RWPE1 (cell line): ENCODE measurements around the gene ASIC4.

Experiments
- CTCF ChIA-PET: fragments of 350-600 bp; sonication (Branson Sonifier 250); formaldehyde crosslinking; extraction: SDS; loops from one replicate; lab custom pipeline; 2021; lab: Yijun Ruan, JAX
- POLR2A ChIA-PET: fragments of 400-600 bp; formaldehyde crosslinking; extraction: SDS; loops from one replicate; lab custom pipeline; 2020; ENCODE audit warnings: antibody characterized with exemption; ENCODE audit not compliant: low non-redundant PET; lab: Yijun Ruan, JAX
- DNase-seq: peaks from one replicate; pipeline ENCODE4 v3.0.0; 2012; ENCODE audit warnings: low spot score
- H3K27ac ChIP-seq: fragments of 450-650 bp; 2 replicates; pipeline ENCODE4 v1.5.1; 2017
- TF ChIP-seq, protein P1 (sequence below): fragments of 450-650 bp; conservative IDR thresholded peaks from 2 replicates; pipeline ENCODE4 v1.5.1; 2017; ENCODE audit warnings: low read depth, mild to moderate bottlenecking

Gene ASIC4

GRCh38 chr2:219526320-219527075 is 12.2 kb downstream of the ASIC4 start:
- no peak overlapping the region for H3K27ac ChIP-seq
- TF ChIP-seq, protein P1, sequence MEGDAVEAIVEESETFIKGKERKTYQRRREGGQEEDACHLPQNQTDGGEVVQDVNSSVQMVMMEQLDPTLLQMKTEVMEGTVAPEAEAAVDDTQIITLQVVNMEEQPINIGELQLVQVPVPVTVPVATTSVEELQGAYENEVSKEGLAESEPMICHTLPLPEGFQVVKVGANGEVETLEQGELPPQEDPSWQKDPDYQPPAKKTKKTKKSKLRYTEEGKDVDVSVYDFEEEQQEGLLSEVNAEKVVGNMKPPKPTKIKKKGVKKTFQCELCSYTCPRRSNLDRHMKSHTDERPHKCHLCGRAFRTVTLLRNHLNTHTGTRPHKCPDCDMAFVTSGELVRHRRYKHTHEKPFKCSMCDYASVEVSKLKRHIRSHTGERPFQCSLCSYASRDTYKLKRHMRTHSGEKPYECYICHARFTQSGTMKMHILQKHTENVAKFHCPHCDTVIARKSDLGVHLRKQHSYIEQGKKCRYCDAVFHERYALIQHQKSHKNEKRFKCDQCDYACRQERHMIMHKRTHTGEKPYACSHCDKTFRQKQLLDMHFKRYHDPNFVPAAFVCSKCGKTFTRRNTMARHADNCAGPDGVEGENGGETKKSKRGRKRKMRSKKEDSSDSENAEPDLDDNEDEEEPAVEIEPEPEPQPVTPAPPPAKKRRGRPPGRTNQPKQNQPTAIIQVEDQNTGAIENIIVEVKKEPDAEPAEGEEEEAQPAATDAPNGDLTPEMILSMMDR = no peak
- POLR2A ChIA-PET = no interaction called here
- CTCF ChIA-PET = interaction anchor here (0.6 to 3.7 kb wide), 4 partner anchors 13 to 115 kb away, joined by 3 to 26 read pairs (median 4); no protein-coding TSS in a partner anchor
- no peak for DNase-seq

GRCh38 chr2:219527076-219527394 is 12.8 kb downstream of the ASIC4 start:
- H3K27ac ChIP-seq = no peak overlapping the region
- ChIA-PET POLR2A (no interaction called here), CTCF (interaction anchor here (1.2 to 6.4 kb wide), 3 partner anchors 14 to 124 kb away, joined by 5 to 96 read pairs (median 26); no protein-coding TSS in a partner anchor)
- no peak for DNase-seq
- TF ChIP-seq, protein P1 = no peak

GRCh38 chr2:219527472-219527871 is 13.2 kb downstream of the ASIC4 start:
- no peak overlapping the region for H3K27ac ChIP-seq
- TF ChIP-seq, protein P1 = no peak
- ChIA-PET CTCF (interaction anchor here (1.2 to 6.4 kb wide), 3 partner anchors 14 to 125 kb away, joined by 5 to 96 read pairs (median 26); no protein-coding TSS in a partner anchor), POLR2A (no interaction called here)
- DNase-seq = no peak

- DNase-seq = peak; percentile 85
- ChIA-PET POLR2A (interaction anchor here (1.3 kb wide), 1 partner anchor 32 kb away, joined by 7 read pairs; the partner anchor contains the start of gene GMPPA), CTCF (interaction anchor here (0.6 to 6.4 kb wide), 30 partner anchors 10 to 1344 kb away, joined by 3 to 96 read pairs (median 4); partner anchors contain the start of genes CHPF and SPEG)
- TF ChIP-seq, protein P1 = peak; percentile 93
- H3K27ac ChIP-seq = no peak overlapping the region
These were observed 16.0 kb downstream of the ASIC4 start for GRCh38 chr2:219530048-219530963.

DNA sequence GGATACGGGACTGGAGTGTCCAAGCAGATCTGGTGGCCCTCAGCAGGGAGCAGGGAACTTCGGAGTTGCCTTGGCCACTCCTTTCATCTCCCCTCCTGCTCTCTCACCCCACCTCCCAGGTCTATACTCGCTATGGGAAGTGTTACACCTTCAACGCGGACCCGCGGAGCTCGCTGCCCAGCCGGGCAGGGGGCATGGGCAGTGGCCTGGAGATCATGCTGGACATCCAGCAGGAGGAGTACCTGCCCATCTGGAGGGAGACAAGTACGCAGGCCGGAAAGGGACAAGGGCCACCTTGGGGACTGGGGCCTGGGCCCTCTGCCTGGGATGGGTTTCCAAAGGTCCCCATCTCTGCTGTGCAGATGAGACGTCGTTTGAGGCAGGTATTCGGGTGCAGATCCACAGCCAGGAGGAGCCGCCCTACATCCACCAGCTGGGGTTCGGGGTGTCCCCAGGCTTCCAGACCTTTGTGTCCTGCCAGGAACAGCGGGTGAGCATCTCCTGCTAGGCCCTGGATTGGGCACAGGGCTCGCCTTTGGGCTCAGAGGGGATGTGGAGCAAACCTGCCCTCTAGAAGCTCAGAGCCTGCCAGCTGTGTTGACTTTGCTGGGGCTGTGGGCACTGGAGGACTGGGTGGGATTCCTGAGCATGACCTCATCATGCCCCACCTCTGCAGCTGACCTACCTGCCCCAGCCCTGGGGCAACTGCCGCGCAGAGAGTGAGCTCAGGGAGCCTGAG is 17.5 kb downstream of the ASIC4 start:
- TF ChIP-seq, protein P1 = no peak
- CTCF ChIA-PET = interaction anchor here (0.6 to 6.4 kb wide), 6 partner anchors 9 to 193 kb away, joined by 3 to 96 read pairs (median 14); partner anchors contain the start of gene CHPF
- POLR2A ChIA-PET = no interaction called here
- H3K27ac ChIP-seq = no peak overlapping the region
- DNase-seq = no peak
